Measurements from ENCODE around the gene TRPM5.

Gene TRPM5

GRCh38 chr11:2436013-2436520, 8.2 kb downstream of the TRPM5 start:
- no peak for DNase-seq (ENCODE audit: low read depth in 2 of 2)

GRCh38 chr11:2435288-2436012, 8.9 kb downstream of the TRPM5 start:
- no peak for DNase-seq (ENCODE audit: low read depth in 2 of 2)

GRCh38 chr11:2434506-2435255, 9.6 kb downstream of the TRPM5 start:
- DNase-seq (ENCODE audit: low read depth in 2 of 2): no peak

- no peak for DNase-seq (ENCODE audit: low read depth in 2 of 2)
These were observed 10.3 kb downstream of the TRPM5 start for GRCh38 chr11:2434008-2434407.

- no peak for DNase-seq (ENCODE audit: low read depth in 2 of 2)
These were observed 11.0 kb downstream of the TRPM5 start for GRCh38 chr11:2433106-2433925.

GRCh38 chr11:2432628-2433071, 11.7 kb downstream of the TRPM5 start:
- DNase-seq (ENCODE audit: low read depth in 2 of 2): no peak

- DNase-seq (ENCODE audit: low read depth in 2 of 2): no peak
These were observed 12.1 kb downstream of the TRPM5 start for GRCh38 chr11:2432171-2432621.

GRCh38 chr11:2431395-2431794, 12.9 kb downstream of the TRPM5 start:
- no peak for DNase-seq (ENCODE audit: low read depth in 2 of 2)

- peak; percentile 86 for DNase-seq (ENCODE audit: low read depth in 2 of 2)
These were observed 16.0 kb downstream of the TRPM5 start for GRCh38 chr11:2428322-2428795.

GRCh38 chr11:2427721-2428321, 16.5 kb downstream of the TRPM5 start:
- DNase-seq (ENCODE audit: low read depth in 2 of 2): no peak

- no peak for DNase-seq (ENCODE audit: low read depth in 2 of 2)
These were observed 17.3 kb downstream of the TRPM5 start for GRCh38 chr11:2426826-2427521.

GRCh38 chr11:2426221-2426620, 18.1 kb downstream of the TRPM5 start:
- no peak for DNase-seq (ENCODE audit: low read depth in 2 of 2)

GRCh38 chr11:2425506-2425905, 18.8 kb downstream of the TRPM5 start:
- no peak for DNase-seq (ENCODE audit: low read depth in 2 of 2)

- DNase-seq (ENCODE audit: low read depth in 2 of 2): no peak
These were observed 19.4 kb downstream of the TRPM5 start for GRCh38 chr11:2424811-2425495.

- no peak for DNase-seq (ENCODE audit: low read depth in 2 of 2)
These were observed 20.9 kb downstream of the TRPM5 start for GRCh38 chr11:2423157-2424025.

GRCh38 chr11:2422461-2423156, 21.7 kb downstream of the TRPM5 start:
- no peak for DNase-seq (ENCODE audit: low read depth in 2 of 2)

- no peak for DNase-seq (ENCODE audit: low read depth in 2 of 2)
These were observed 22.3 kb downstream of the TRPM5 start for GRCh38 chr11:2421996-2422395.

GRCh38 chr11:2421226-2421994, 22.9 kb downstream of the TRPM5 start:
- DNase-seq (ENCODE audit: low read depth in 2 of 2): no peak

All from activated CD4-positive, alpha-beta T cell treated with anti-CD3 and anti-CD28 coated beads for 24 hours (primary cell).